SK-MEL-5 (cell line): Measurements from ENCODE around the gene HYLS1. TPM values are rescaled to one million over a fixed set of nuclear protein-coding genes. Genes with fewer than 3 reads are reported as not detected.

ENCODE experiments used
- total RNA-seq: library from RNA; depleted of rRNA; stranded (reverse); fragments of >200 nt; shearing (Covaris generic); gene quantifications from 2 replicates; pipeline ENCODE4 v1.2.3, GENCODE V29; 2014; rRNA removed

HYLS1 gene
- total RNA-seq, 1 experiment from 2014 or later, result 15.0 TPM

Other genes with a start within 250 kb of the HYLS1 start
- gene ACRV1, start 206.8 kb upstream of the HYLS1 start, total RNA-seq, result not detected in 2 replicates
- not detected in 2 replicates for gene PATE1, start 141.4 kb upstream of the HYLS1 start, total RNA-seq
- gene PATE2, start 108.8 kb upstream of the HYLS1 start, total RNA-seq, result 0.11 and 0.53 TPM in 2 replicates
- not detected in 2 replicates for gene PATE3, start 99.5 kb upstream of the HYLS1 start, total RNA-seq
- gene PATE4, start 54.4 kb upstream of the HYLS1 start, total RNA-seq, result not detected in 2 replicates
- gene PUS3, start 15.5 kb downstream of the HYLS1 start, total RNA-seq, result 15.5 and 15.6 TPM in 2 replicates
- 0.96 and 1.5 TPM in 2 replicates for gene DDX25, start 16.8 kb downstream of the HYLS1 start, total RNA-seq
- not detected in 2 replicates for gene VSIG10L2, start 58.4 kb downstream of the HYLS1 start, total RNA-seq
- gene CDON, start 175.2 kb downstream of the HYLS1 start, total RNA-seq, result 8.0 and 8.6 TPM in 2 replicates